Keratinocyte (primary cell): ENCODE measurements around the gene ZNF512B.

Experiments used
- EZH2 ChIP-seq: IDR thresholded peaks from one replicate; pipeline ENCODE4 v1.6.1; 2012; ENCODE audit warnings: inconsistent platforms, mild to moderate bottlenecking, low read length, moderate library complexity
- TF ChIP-seq, protein P1 (sequence below), 3 experiments: IDR thresholded peaks in 1 of 3; conservative IDR thresholded peaks in 1 of 3; optimal IDR thresholded peaks in 1 of 3; 2 replicates in 2 of 3; 3 replicates in 1 of 3; pipeline versions ENCODE3 to v1.5.1; 2011; ENCODE audit warnings: low read length in 3 of 3, mild to moderate bottlenecking in 3 of 3, moderate library complexity in 2 of 3, control low read depth in 1 of 3, inconsistent platforms in 1 of 3; ENCODE audit not compliant: insufficient read depth in 2 of 3; ENCODE audit errors: extremely low read depth in 1 of 3

DNA sequence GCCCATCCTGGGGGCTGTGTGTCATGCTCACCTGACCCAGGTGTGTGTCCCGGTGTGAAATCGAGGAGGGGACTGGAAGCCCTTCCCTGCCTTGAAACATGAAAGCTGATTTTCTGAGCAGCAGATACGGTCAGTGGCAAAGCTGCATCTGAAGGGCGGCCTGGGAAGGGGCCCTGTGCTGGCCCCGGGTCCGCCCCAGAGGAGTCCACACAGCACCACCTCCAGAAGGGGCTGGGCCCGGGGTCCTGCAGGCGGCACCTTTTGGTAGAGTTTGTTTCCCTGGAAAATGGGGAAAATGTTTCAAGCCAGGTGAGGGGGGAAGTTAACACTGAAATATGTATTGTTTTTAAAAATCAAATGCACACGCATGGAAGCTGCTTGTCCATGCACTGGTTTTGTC, 34.3 kb downstream of the ZNF512B start:
- TF ChIP-seq, protein P1, sequence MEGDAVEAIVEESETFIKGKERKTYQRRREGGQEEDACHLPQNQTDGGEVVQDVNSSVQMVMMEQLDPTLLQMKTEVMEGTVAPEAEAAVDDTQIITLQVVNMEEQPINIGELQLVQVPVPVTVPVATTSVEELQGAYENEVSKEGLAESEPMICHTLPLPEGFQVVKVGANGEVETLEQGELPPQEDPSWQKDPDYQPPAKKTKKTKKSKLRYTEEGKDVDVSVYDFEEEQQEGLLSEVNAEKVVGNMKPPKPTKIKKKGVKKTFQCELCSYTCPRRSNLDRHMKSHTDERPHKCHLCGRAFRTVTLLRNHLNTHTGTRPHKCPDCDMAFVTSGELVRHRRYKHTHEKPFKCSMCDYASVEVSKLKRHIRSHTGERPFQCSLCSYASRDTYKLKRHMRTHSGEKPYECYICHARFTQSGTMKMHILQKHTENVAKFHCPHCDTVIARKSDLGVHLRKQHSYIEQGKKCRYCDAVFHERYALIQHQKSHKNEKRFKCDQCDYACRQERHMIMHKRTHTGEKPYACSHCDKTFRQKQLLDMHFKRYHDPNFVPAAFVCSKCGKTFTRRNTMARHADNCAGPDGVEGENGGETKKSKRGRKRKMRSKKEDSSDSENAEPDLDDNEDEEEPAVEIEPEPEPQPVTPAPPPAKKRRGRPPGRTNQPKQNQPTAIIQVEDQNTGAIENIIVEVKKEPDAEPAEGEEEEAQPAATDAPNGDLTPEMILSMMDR (optimal IDR thresholded peaks at IDR 0.05 in 1 of 3, IDR thresholded peaks at IDR 0.05 in 1 of 3, conservative IDR thresholded peaks at IDR 0.05 in 1 of 3; ENCODE audit: extremely low read depth in 1 of 3, insufficient read depth in 2 of 3, low read length in 3 of 3) = no peak
- no peak for TF ChIP-seq EZH2
